Ovary (tissue), 3 donors: Measurements from ENCODE around the gene ABCF1.

Source experiments
- CTCF ChIP-seq, 3 donors: fragments of 450-650 bp in 2 of 3; fragments of 200-600 bp in 1 of 3; IDR thresholded peaks; one replicate each; pipeline versions ENCODE4 v1.5.1 to v1.8.0; 2016 to 2022; ENCODE audit warnings: antibody characterized with exemption in 3 of 3, mild to moderate bottlenecking in 1 of 3
- POLR2A ChIP-seq: fragments of 450-650 bp; IDR thresholded peaks from one replicate; pipeline ENCODE4 v1.6.1; 2017; ENCODE audit warnings: antibody characterized with exemption, mild to moderate bottlenecking, moderate library complexity
- donor health status: DM: no; HTN: no; CAD: no.

GRCh38 chr6:30635834-30636233 lies 64.6 kb downstream of the ABCF1 start:
- TF ChIP-seq CTCF (IDR thresholded peaks at IDR 0.05) (no peak), POLR2A (no peak)
